T-helper 1 cell treated with Interleukin-12 subunit alpha and Interleukin-12 subunit beta and Interleukin-4 antibody, amounts not matched to agents 30 μg/mL and 1 μg/mL, for 36 hours (primary cell): ENCODE data around the gene HOXA5.

Source experiments
- H3K27ac Mint-ChIP-seq: one replicate; pipeline ENCODE4 v1.8.0; 2021; ENCODE audit warnings: mild to moderate bottlenecking, mixed read lengths
- H3K27me3 Mint-ChIP-seq: one replicate; pipeline ENCODE4 v1.8.0; 2021; ENCODE audit warnings: low read depth, mixed read lengths
- H3K36me3 Mint-ChIP-seq: one replicate; pipeline ENCODE4 v1.8.0; 2021; ENCODE audit warnings: low read depth, mixed read lengths
- H3K4me1 Mint-ChIP-seq: one replicate; pipeline ENCODE4 v1.8.0; 2021; ENCODE audit warnings: low read depth, mixed read lengths
- H3K4me3 Mint-ChIP-seq: one replicate; pipeline ENCODE4 v1.8.0; 2021; ENCODE audit warnings: mild to moderate bottlenecking, moderate library complexity, mixed read lengths
- H3K9me3 Mint-ChIP-seq: one replicate; pipeline ENCODE4 v1.8.0; 2021; ENCODE audit warnings: mixed read lengths

HOXA5 gene

GRCh38 chr7:27104341-27105058 is 39.0 kb downstream of the HOXA5 start:
- H3K4me3 Mint-ChIP-seq = no peak overlapping the region
- H3K27me3 Mint-ChIP-seq = peaks cover 61% of the 10 kb centered on the region
- H3K4me1 Mint-ChIP-seq = peaks cover 6% of the 10 kb centered on the region
- H3K9me3 Mint-ChIP-seq = no peaks in the 10 kb centered on the region
- H3K27ac Mint-ChIP-seq = no peak overlapping the region
- peaks cover 14% of the 10 kb centered on the region for H3K36me3 Mint-ChIP-seq

DNA sequence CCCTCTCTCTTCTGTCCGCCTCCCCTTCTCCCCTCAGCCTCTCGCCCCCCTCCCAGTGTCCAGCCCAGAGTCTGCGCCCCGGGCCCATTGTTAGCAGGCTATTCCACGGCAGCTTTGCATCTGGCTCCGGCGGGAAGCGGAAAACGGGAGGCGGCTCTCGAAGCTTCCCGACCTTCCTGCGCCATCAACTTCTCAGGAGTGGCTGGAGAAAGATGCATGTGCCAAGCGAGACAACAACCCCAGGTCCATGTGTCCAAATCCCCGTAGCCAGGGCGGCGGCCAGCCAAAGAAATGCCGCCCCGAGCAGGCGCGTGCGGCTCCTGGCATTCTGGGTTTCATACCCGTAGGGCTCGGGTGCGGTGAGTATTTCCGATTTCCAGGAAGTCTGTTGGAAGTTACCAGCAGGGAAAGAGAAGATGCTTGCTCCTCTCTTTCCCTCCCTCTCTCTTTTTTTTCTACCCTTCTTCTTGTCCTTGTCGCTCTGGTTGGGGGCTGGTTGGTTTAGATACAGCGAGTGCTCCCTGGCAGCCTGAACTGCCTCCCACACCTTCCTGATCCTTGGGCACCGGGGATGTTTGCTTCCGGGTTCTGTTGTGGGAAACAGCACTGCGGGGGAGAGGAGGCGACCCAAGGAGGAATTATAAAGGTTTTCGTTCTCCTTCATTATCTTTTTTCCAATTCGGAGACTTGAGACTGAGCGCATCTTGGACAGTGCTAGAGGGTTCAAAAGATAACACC is 39.8 kb downstream of the HOXA5 start:
- Mint-ChIP-seq H3K4me3 (no peak overlapping the region), H3K4me1 (peaks cover 6% of the 10 kb centered on the region), H3K36me3 (peaks cover 19% of the 10 kb centered on the region), H3K27ac (no peak overlapping the region), H3K27me3 (peaks cover 69% of the 10 kb centered on the region), H3K9me3 (no peaks in the 10 kb centered on the region)

- Mint-ChIP-seq H3K27me3 (peaks cover 74% of the 10 kb centered on the region), H3K4me1 (peaks cover 8% of the 10 kb centered on the region), H3K27ac (no peak within 1 kb of the TSS), H3K9me3 (no peaks in the 10 kb centered on the region), H3K4me3 (no peak within 1 kb of the TSS), H3K36me3 (peaks cover 20% of the 10 kb centered on the region)
Observed at GRCh38 chr7:27102581-27103442, 40.7 kb downstream of the HOXA5 start, which contains the start of gene HOXA2. Gene HOXA2, minus strand, starts transcription at chr7:27102683. Its CDS starts 183 bp downstream, at chr7:27102500.

- H3K9me3 Mint-ChIP-seq = no peaks in the 10 kb centered on the region
- peaks cover 81% of the 10 kb centered on the region for H3K27me3 Mint-ChIP-seq
Observed at GRCh38 chr7:27101957-27102580, 41.4 kb downstream of the HOXA5 start.

DNA sequence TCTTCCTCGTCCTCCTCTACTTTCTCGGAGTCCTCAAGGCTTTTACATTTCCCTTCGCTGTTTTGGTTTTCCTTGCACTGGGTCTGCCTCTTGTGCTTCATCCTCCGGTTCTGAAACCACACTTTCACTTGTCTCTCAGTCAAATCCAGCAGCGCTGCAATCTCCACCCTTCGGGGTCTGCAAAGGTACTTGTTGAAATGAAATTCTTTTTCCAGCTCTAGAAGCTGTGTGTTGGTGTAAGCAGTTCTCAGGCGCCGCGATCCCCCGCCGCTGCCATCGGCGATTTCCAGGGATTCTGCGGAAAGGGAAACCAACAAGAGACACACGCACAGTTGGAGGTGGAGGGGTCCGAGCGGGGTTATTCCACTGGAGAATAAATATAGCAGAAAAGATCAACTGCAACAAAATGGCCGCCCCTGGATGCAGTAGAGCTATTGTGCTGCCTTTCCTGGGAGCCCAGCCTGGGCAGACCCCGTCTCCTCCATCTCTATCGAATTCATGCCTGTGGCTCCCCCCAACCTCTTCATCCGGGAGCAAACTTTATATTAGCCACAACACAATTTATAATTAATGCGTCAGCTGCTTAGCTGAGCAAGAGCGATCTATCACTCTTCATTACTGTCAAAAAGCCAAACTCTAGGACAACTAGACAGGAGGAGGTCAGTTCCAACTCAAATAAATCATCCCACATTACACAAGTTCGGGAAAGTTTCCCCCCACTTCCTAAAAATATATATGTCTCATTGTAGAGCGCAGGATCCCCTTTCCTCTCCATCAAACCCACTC is 42.1 kb downstream of the HOXA5 start:
- Mint-ChIP-seq H3K36me3 (peaks cover 20% of the 10 kb centered on the region), H3K27me3 (peaks cover 83% of the 10 kb centered on the region), H3K9me3 (no peaks in the 10 kb centered on the region), H3K4me3 (no peak overlapping the region), H3K4me1 (peaks cover 11% of the 10 kb centered on the region), H3K27ac (no peak overlapping the region)

More at GRCh38 chr7:27101957-27102580, 41.4 kb downstream of the HOXA5 start:
- Mint-ChIP-seq H3K27ac (no peak overlapping the region), H3K4me1 (peaks cover 11% of the 10 kb centered on the region), H3K4me3 (no peak overlapping the region), H3K36me3 (peaks cover 20% of the 10 kb centered on the region)

DNA sequence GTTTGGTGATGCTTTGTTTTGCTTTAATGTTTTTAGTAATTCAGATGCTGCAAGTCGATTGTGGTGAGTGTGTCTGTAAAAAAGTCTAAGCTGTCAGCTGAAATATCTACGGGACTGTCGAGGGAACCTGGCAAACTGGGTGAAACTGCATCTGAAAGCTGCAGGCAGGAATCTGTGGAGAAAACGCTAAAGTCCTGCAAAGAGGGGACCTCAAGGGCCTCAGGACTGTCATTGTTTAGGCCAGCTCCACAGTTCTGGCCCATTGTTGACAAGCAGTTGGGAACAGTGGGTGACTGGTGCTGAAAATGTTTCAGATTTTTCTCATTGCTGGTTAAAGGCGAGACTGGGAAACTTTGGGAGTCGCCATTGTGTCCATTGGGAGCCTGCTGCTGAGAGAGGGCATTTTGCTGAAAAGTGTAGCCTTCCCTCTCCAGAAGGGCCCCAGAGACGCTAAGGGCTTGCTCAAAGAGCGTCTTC is 42.7 kb downstream of the HOXA5 start:
- H3K27me3 Mint-ChIP-seq = peaks cover 83% of the 10 kb centered on the region
- H3K27ac Mint-ChIP-seq = no peak overlapping the region
- H3K4me1 Mint-ChIP-seq = peaks cover 12% of the 10 kb centered on the region
- no peaks in the 10 kb centered on the region for H3K9me3 Mint-ChIP-seq
- no peak overlapping the region for H3K4me3 Mint-ChIP-seq
- H3K36me3 Mint-ChIP-seq = peaks cover 20% of the 10 kb centered on the region

GRCh38 chr7:27099453-27100370 is 43.8 kb downstream of the HOXA5 start:
- Mint-ChIP-seq H3K4me3 (no peak overlapping the region), H3K4me1 (peaks cover 18% of the 10 kb centered on the region), H3K27ac (no peak overlapping the region), H3K9me3 (no peaks in the 10 kb centered on the region), H3K27me3 (peaks cover 85% of the 10 kb centered on the region), H3K36me3 (peaks cover 20% of the 10 kb centered on the region)

DNA sequence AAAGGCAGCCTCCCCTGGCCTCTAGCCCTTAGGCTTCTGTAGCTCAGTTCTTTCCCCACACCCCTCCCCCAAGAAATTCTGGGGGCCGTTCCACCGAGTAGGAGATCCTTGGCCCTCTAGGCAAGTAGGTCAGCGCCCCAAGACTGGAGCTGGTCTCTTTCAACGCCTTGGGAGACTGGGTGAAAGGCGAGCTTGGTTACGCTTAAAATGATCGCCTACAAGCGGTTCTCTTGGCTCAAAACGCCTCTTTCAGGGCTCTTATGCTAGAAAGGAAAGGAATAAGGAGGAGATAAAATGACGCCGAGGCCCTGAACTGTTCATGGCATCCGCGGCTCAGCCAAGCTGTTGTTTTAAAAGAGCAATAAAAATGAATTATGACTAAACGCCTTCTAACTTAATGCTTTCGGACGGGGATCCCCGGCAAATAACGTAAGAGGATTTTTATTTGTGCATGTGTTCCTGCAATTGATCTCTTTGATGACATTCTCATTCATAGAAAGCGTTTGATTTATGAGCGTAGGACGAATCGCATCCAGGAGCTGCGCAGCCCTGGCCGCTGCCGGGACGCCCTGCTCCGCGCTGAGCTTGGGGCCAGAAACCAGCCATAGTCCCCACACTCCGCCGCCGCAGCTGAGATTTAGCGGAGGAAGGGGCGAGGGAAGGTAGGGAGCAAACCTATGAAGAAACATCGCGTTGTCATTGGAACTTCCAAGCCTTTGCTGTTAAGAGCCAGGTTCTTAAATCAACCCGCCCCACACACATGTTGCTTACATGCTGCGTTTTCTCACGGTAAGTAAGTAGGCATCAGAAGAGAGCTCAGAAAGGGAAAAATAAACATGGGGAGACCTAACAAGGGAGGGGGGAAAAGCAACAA is 44.7 kb downstream of the HOXA5 start:
- no peak overlapping the region for H3K4me3 Mint-ChIP-seq
- peaks cover 86% of the 10 kb centered on the region for H3K27me3 Mint-ChIP-seq
- H3K4me1 Mint-ChIP-seq = peaks cover 17% of the 10 kb centered on the region
- no peak overlapping the region for H3K27ac Mint-ChIP-seq
- H3K9me3 Mint-ChIP-seq = no peaks in the 10 kb centered on the region
- H3K36me3 Mint-ChIP-seq = peaks cover 20% of the 10 kb centered on the region

DNA sequence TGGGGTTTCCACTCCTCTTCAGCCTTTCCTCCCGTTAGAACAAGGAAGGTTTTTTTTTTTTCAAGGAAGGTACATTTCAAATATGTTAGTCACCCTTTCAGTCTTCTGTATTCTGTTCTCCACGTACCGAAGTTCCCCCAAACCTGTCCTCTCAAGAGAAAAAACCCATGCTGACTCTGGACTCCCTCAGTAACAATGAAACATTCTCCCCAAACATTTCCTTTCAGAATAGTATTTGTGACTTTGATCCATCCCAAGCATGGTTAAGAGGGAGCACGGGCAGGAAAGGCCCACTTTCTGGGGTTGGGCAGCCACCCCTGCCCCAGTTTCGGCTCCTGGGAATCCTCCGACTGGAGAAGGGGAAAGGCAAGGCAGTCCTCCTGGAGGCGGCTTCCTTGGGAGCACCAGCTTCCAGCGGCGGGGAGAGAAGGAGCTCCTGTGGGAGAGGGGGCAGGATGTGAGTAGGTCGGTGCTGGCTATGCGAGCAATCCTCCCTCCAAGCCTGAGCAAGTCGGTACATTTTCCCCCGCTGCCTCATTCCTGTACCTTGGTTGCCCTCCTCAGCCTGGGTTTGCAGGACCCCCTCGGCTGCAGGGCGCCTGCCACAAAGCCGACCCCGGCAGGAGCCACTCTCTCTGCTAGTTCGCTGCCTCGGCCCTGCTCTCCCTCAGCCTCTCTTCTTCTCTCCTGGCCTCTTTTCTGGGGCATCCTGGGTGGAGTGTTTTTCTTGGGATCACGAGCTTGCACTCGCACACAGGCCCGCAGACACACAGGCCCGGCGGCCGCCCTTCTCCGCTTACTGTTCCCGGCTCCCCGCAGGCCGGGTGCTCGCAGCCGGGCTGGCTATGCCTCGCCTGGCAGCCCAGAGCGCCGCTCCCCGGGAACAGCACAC is 45.5 kb downstream of the HOXA5 start:
- Mint-ChIP-seq H3K27ac (no peak overlapping the region), H3K36me3 (peaks cover 18% of the 10 kb centered on the region), H3K4me3 (peak overlapping the region; percentile 71), H3K9me3 (no peaks in the 10 kb centered on the region), H3K4me1 (peaks cover 14% of the 10 kb centered on the region), H3K27me3 (peaks cover 86% of the 10 kb centered on the region)

DNA sequence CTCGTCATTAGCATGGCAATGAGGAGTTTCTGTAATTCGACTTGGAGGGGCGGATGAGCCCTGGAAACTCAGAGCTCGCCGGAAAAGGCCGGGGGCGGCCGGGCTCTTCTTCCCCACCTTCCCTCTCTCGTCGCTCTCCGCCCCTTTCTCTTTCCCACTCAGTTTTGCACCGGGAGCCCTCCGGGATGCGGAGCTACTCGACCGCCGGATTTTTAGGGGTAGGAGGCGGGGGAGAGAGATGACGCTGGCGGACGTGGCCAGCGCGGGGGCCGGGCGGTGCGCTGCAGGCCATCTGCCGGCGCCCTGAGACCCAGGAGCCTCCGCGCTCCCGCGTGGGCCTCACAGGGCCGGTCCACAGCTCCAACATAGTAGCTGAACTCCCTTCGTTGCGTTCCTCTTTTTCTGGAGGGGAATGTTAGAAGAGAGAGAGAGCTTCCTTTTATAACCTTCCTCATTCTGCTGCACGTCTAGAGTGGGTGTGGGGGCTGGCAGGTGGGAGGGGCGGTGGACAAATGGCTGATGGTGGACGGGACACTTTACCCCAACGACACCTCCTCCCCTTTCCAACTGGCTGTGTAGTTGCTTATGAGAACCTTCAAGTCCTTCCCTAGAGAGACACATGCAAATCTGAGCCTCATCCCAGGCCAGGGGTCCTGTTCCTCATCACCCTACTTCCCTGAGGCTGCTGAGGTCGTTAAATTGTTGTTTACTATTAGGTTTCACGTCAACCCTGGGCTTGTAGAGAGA is 46.5 kb downstream of the HOXA5 start:
- Mint-ChIP-seq H3K27me3 (peaks cover 87% of the 10 kb centered on the region), H3K27ac (peak overlapping the region; percentile 12), H3K9me3 (no peaks in the 10 kb centered on the region), H3K4me1 (peaks cover 12% of the 10 kb centered on the region), H3K36me3 (peaks cover 15% of the 10 kb centered on the region), H3K4me3 (peak overlapping the region; percentile 80)
